Endothelial cell of hepatic sinusoid (primary cell): Measurements from ENCODE around the gene TMF1.

Experiments used
- in situ Hi-C: cut with HindIII; loops from 2 replicates; pipeline ENCODE4 v1.10.0; 2017; ENCODE audit warnings: low sequenced_read_pairs

TMF1 gene

DNA sequence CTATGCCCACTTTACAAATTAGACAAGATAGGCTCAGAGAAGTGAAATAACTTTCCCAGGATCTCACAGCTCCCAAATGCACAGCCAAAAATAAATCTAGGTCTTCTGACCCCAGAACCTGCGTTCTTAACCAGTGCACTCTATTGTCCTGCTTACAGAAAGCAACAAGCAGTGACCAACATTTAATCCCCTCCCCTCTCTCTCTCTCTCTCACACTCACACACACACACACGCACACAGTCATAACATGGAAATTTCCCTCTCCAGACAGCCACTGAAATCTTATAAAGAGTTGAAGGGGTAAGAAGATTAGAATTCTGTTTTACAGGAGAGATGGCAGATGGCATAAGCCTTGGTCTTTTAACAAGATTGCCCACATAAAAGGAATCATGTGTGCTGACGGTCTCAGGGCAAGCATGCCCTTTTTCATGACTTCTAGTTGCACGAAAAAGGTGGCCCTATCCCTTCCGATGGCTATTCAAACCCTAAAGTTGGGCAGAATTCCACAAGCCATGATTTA, 68.1 kb downstream of the TMF1 start:
- in situ Hi-C loops: no loop called here

GRCh38 chr3:68977486-68978167, 74.5 kb downstream of the TMF1 start:
- in situ Hi-C loops: no loop called here

DNA sequence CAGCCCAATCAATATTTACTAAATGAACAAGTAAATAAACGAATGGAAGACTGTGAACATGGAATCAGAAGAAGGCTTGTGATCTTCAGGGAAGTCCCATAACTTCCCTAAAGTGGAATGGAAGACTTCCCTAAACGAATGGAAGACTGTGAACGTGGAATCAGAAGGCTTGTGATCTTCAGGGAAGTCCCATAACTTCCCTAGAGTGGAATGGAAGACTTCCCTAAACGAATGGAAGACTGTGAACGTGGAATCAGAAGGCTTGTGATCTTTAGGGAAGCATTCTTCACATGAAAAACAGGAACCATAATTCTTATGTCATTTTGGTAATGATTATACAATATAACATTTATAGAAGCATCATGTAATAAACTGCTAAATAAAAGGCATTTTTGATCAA, 77.4 kb downstream of the TMF1 start:
- in situ Hi-C loops: no loop called here

- in situ Hi-C loops: no loop called here
These were observed 78.5 kb downstream of the TMF1 start for GRCh38 chr3:68973639-68974038.

DNA sequence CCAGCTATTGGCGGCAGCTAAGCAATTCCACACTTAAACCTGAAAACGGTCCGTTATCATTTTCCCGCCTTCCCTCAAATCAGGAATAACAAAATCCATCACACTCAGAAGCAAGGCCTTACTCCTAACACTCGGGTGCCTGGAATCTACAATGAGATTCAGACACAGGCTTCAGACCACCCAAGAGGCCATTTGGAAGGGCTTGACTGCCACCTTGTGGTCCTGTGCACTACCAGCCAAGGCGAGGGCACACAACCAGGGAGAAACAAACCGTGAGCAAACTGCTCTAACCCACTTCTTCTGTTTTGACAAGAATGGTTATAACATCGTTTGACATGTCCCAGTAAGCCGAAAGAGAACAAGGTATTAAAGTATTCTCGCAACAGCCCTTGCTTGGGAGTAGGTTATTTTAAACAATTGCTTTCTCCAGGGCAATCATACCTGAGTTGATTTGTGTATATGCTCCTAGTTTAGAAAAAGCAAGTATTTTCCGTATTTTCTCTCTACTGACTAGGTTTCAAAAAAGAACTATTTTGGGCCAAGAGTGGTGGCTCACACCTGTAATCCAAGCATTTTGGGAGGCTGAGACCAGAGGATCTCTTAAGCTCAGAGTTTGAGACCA, 79.7 kb downstream of the TMF1 start:
- in situ Hi-C loops: no loop called here
